HG02885 (cell line): ENCODE results near the gene LAPTM5.
"Not testable (repeated sequence)": the region's sequence is repeated elsewhere in the genome, so short reads cannot be mapped to it uniquely, and the experiment has no call there.

Experiments
- ATAC-seq: cut with Tn5 transposase; IDR thresholded peaks from one replicate; pipeline ENCODE4 v1.9.1; 2021; ENCODE audit warnings: mild to moderate bottlenecking; ENCODE audit not compliant: unreplicated experiment, poor library complexity

The LAPTM5 gene

DNA sequence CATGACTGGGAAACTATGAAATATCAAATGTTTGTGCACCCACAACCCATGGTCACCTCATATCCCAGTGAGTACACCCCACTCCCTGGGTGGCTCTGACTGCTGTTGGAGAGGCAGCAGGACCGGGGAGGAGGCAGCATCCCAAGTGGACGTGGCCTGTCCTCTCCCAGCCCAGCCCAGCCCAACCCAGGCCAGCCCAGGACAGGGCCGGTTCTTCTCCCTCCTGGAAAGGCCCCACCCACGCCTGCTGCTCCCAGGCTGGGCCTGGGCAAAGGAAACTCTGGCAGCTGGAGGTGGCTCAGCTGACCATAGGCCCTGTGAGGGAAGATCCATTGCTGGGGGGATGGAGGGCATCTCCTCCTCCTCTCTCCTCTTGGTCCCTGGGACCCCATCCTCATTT, 53.3 kb downstream of the LAPTM5 start:
- ATAC-seq, result no peak

- ATAC-seq, result no peak
Measured at GRCh38 chr1:30702823-30703222, 54.8 kb downstream of the LAPTM5 start.

GRCh38 chr1:30701258-30701633, 56.3 kb downstream of the LAPTM5 start:
- no peak for ATAC-seq

DNA sequence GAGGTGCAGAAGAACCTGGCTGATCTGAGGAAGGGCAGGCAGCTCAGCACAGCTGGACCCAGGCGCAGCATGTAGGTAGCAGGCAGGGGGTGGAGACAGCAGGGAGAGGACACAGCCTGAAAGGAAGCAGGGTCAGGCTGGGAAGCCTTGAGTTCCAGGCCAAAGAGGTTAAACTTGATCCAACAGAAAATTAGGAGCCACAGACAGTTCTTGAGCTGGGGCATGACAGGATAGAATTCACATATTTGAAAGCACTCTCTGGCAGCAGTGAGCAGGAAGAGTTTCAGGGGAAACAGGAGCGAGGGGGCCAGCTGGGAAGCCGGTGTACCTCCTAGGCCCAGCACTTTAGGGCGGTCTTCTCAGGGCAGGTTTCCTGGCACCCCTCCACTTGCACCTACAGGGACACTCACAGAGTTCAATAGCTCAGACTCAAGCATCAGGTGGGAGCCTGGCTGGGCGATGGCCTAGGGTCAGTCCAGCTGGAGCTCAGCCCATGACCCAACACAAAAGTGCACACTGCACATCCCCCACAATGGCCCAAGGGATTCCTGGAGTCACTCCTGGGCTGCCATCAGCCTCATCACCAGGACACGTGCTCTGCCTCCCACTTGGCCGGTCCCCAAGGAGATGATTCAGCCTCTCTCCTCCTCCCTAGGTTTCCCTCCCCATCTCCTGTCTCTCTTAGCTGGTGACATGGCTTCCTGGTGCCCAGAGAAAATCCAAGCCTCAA, 56.9 kb downstream of the LAPTM5 start:
- ATAC-seq, result no peak

GRCh38 chr1:30699762-30700161, 57.8 kb downstream of the LAPTM5 start:
- no peak for ATAC-seq

- no peak for ATAC-seq
Measured at GRCh38 chr1:30698401-30698981, 59.1 kb downstream of the LAPTM5 start.

DNA sequence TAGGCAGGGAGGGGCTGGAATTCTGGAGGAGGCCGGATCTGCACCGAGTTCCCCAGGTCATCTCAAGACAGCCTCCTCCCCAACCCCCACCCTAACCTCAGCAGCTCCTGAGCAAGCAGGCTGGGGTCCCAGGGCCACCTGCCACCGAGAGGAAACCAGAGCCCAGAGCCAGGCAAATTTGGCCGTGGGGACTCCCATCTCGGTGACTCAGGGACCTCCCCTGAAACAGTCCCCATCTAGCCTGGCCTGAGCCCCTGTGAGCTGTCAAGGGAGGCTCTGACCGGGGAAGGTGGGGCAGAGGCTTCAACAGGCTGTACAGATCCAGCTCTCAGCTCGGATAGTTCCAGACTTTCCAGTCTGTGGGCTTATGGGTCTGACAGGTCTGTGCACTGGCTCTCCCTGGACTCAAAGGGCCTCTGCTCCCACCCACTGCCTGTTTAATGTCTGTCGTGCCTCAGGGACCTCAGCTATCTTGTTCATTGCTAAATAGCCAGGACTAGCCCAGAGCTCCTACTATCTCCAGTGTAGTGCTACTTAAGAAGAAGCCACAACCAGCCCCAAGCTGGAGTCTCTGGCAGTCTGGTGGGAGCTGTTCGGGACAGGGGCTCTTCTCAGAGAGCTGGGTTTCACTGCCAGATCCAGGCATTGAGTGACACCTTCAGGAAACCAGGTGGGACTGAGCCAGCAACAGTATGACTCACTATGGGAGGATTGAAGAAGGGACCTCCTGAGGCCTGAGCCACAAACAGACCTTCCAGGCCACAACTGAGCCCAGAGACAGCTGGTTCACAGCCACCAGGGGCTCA, 59.8 kb downstream of the LAPTM5 start:
- no peak for ATAC-seq

DNA sequence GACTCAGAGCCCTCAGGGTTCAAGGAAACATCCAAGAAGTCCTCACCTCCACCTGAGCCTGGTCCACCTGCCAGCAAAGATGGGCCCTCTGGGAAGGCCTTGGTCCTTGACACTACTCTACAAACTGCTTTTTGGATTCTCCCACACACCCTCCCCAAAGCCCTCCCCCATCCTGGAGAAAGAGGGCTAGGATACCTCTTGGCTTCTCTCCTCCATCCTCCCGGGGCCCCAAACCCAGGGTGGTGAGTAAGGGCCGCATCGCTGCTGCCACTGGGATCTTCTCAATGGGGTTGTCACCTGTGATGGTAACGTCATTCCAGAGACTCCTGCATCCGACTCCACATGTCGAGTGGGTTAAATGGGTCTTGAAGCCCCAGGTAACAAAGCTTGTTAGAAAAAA, 60.7 kb downstream of the LAPTM5 start:
- ATAC-seq, result no peak

GRCh38 chr1:30695439-30695841, 62.1 kb downstream of the LAPTM5 start:
- ATAC-seq, result no peak

- ATAC-seq, result no peak
Measured at GRCh38 chr1:30694280-30695175, 63.0 kb downstream of the LAPTM5 start.

DNA sequence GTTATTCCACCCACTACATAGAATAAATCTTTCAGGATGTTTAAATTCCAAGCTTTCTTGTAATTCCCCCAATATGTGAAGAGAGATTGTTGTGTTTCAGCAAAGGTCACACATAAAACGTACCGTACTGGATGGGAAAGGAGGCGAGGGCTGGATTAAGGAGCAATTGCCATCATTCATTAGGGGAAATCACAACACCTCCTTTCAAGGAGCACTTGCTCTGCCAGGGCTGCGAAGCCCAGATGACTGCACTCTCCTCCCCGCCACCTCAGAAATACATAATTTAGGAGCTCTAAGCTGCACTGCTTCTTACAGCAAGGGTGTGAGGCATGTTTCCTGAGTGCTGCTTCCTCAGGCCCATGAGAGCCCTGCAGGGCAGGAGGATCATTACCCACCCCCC, 63.8 kb downstream of the LAPTM5 start:
- ATAC-seq, result no peak

GRCh38 chr1:30693366-30693765, 64.2 kb downstream of the LAPTM5 start:
- ATAC-seq, result no peak

DNA sequence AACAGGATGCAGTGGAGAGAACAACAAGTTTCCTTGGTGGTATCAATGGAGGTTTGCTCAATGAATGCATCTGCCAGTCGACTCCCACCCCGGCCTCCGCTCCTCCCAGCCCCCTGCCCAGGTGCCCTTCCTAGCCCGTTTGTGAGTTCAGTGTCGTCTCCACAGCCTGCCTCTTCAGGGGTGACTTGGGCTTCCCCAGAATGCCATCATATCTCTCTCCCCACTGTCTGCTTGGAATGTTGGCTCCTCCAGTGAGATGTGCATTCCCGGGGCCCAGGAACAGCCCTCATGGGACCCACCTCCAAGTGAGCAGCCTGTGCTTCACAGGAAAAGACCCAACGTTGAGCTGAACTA, 64.6 kb downstream of the LAPTM5 start:
- no peak for ATAC-seq

DNA sequence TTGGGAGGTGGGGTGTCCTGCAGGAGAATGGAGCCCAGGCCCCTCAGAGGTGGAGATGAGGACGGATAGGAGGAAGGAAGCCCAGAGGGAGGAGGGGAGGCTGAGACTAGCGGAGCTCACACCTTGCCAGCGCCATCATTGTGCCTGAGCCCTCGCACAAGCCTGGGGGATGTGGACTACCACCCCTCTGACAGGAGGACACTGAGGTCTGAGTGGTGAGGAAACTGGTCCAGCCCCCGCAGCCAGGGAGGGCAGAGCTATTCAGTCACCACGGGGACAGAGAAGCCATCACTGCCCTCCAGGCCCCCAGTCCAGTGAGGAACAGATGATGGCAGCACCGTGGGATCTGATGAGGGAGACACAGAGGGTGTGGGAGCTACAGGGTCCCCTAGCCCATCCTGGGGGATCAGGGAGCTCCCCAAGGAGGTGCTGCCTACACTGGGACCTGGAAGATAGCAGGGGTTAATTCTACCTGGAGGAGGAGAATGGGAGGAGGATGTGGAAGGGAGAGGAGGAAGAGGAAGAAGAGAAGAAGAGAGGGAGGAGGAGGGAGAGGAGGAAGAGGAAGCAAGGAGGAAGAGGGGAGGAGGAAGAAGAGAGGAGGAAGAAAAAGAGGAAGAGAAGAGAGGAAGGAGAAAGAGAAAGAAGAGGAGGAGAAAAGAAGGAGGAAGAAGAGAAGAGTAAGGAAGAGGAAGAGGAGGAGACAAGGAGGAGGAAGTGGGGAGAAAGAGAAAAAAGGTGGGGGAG, 65.2 kb downstream of the LAPTM5 start:
- no peak for ATAC-seq

- ATAC-seq, result no peak
Measured at GRCh38 chr1:30691480-30691879, 66.1 kb downstream of the LAPTM5 start.

DNA sequence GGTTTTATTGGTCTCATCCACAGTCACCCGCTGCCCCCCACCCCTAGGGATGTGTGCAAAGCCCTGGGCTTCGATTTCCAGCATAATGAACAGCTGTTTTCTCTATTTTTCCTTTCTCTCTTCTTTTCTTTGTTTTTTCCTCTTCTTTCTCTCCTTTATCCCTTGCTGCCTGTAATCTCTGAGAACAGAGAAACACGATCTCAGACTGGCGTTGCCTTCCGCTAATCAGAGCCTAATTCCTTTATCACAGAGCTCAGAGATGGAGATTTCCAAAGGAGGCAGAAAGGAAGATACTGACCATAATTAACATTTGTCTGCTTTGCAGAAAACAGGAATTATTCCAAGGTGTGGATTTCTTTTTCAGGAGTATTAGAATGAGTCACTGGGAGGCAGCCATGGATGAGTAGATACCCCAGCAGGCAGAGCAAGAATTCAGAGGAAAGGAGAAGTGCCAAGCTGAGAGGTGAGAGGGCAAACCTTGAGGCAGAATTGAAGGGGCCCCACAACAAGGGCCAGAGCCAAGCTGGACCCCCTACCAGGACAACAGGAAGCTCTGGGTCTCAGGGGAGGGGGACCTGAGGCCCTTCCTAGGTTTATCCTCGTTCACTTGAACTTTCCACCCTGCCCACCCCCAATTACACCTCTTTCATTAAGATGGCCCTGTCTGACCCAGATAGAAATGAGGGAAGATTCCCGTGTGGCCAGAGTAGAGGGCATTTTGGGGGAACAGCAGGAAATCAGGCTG, 67.5 kb downstream of the LAPTM5 start:
- ATAC-seq, result no peak

- no peak for ATAC-seq
Measured at GRCh38 chr1:30688920-30689794, 68.4 kb downstream of the LAPTM5 start.

- ATAC-seq, result not testable (repeated sequence)
Measured at GRCh38 chr1:30688516-30688915, 69.1 kb downstream of the LAPTM5 start.
